ENCODE measurements around the gene GRHPR.

GRHPR gene

GRCh38 chr9:37422289-37423104, at the start of gene GRHPR:
GRHPR (plus strand) TSS chr9:37422696; CDS start chr9:37422751, 55 bp downstream.
- peaks cover 22% of the 10 kb centered on the region for H3K4me1 Mint-ChIP-seq (ENCODE audit: low read depth)
- no peaks in the 10 kb centered on the region for H3K9me3 Mint-ChIP-seq

GRCh38 chr9:37372839-37373238, 49.7 kb upstream of the GRHPR start:
- Mint-ChIP-seq H3K27ac (peak overlapping the region; percentile 69), H3K4me3 (no peak overlapping the region), H3K4me1 (ENCODE audit: low read depth) (peaks cover 47% of the 10 kb centered on the region)

More at GRCh38 chr9:37422289-37423104, at the start of gene GRHPR:
- H3K4me3 Mint-ChIP-seq: peak within 1 kb of the TSS; percentile 95
- peaks cover 13% of the 10 kb centered on the region for H3K36me3 Mint-ChIP-seq (ENCODE audit: low read depth)
- no peaks in the 10 kb centered on the region for H3K27me3 Mint-ChIP-seq
- peak within 1 kb of the TSS; percentile 95 for H3K27ac Mint-ChIP-seq

GRCh38 chr9:37373621-37374020, 48.9 kb upstream of the GRHPR start:
- peaks cover 55% of the 10 kb centered on the region for H3K4me1 Mint-ChIP-seq (ENCODE audit: low read depth)
- H3K4me3 Mint-ChIP-seq: no peak overlapping the region
- H3K27ac Mint-ChIP-seq: peak overlapping the region; percentile 69
- H3K9me3 Mint-ChIP-seq: no peaks in the 10 kb centered on the region
- peaks cover 7% of the 10 kb centered on the region for H3K27me3 Mint-ChIP-seq
- H3K36me3 Mint-ChIP-seq (ENCODE audit: low read depth): no peaks in the 10 kb centered on the region

More at GRCh38 chr9:37372839-37373238, 49.7 kb upstream of the GRHPR start:
- H3K27me3 Mint-ChIP-seq: peaks cover 5% of the 10 kb centered on the region
- H3K36me3 Mint-ChIP-seq (ENCODE audit: low read depth): no peaks in the 10 kb centered on the region
- no peaks in the 10 kb centered on the region for H3K9me3 Mint-ChIP-seq

GRCh38 chr9:37374892-37375291, 47.6 kb upstream of the GRHPR start:
- Mint-ChIP-seq H3K4me1 (ENCODE audit: low read depth) (peaks cover 47% of the 10 kb centered on the region), H3K9me3 (no peaks in the 10 kb centered on the region), H3K27ac (peak overlapping the region; percentile 78), H3K36me3 (ENCODE audit: low read depth) (no peaks in the 10 kb centered on the region), H3K27me3 (peaks cover 7% of the 10 kb centered on the region), H3K4me3 (peak overlapping the region; percentile 27)

GRCh38 chr9:37377688-37378612, 44.5 kb upstream of the GRHPR start:
- H3K36me3 Mint-ChIP-seq (ENCODE audit: low read depth): no peaks in the 10 kb centered on the region
- no peaks in the 10 kb centered on the region for H3K9me3 Mint-ChIP-seq
- peaks cover 37% of the 10 kb centered on the region for H3K4me1 Mint-ChIP-seq (ENCODE audit: low read depth)
- H3K27me3 Mint-ChIP-seq: peaks cover 7% of the 10 kb centered on the region
- H3K27ac Mint-ChIP-seq: peak overlapping the region; percentile 90
- no peak overlapping the region for H3K4me3 Mint-ChIP-seq

GRCh38 chr9:37378613-37379004, 43.9 kb upstream of the GRHPR start:
- no peaks in the 10 kb centered on the region for H3K9me3 Mint-ChIP-seq
- H3K27ac Mint-ChIP-seq: peak overlapping the region; percentile 67
- H3K27me3 Mint-ChIP-seq: peaks cover 4% of the 10 kb centered on the region
- H3K36me3 Mint-ChIP-seq (ENCODE audit: low read depth): no peaks in the 10 kb centered on the region
- peaks cover 33% of the 10 kb centered on the region for H3K4me1 Mint-ChIP-seq (ENCODE audit: low read depth)
- H3K4me3 Mint-ChIP-seq: no peak overlapping the region

DNA sequence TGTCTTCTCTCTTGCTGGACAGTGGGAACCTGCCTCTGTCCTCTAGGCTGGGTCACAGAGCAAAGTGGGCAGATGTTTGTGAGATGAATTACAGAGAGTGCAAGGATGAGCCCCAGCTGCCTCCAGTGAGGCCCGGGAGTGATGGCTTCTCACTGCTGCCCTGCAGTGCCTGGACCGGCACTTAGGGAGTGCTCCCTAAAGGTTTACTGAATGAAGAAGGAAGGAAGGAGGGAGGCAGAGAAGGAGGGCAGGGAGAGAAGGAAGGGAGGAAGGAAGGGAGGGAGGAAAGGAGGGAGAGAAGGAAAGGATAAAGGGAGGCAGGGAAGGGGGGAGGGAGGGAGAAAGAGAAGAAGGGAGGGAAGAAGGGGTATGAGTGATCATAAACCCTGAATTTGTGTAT, 42.7 kb upstream of the GRHPR start:
- Mint-ChIP-seq H3K4me3 (no peak overlapping the region), H3K9me3 (no peaks in the 10 kb centered on the region), H3K4me1 (ENCODE audit: low read depth) (peaks cover 33% of the 10 kb centered on the region), H3K27ac (peak overlapping the region; percentile 67), H3K27me3 (peaks cover 4% of the 10 kb centered on the region), H3K36me3 (ENCODE audit: low read depth) (no peaks in the 10 kb centered on the region)

DNA sequence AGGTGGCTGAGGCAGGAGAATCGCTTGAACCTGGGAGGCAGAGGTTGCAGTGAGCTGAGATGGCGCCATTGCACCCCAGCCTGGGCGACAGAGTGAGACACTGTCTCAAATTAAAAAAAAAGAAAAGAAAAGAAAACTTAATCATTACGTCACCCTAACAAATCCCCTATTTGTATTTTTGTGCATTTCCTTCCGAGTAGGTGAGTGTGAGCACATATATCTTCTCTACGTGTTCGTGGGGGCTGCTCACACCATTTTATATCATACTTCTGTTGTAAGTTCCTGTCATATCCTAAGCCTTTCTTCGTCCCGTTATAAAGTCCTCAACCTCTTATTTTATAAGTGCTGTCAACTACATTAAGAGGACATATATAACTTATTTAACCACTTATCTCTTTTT, 41.9 kb upstream of the GRHPR start:
- peaks cover 33% of the 10 kb centered on the region for H3K4me1 Mint-ChIP-seq (ENCODE audit: low read depth)
- no peak overlapping the region for H3K4me3 Mint-ChIP-seq
- no peaks in the 10 kb centered on the region for H3K36me3 Mint-ChIP-seq (ENCODE audit: low read depth)
- H3K27ac Mint-ChIP-seq: no peak overlapping the region
- H3K9me3 Mint-ChIP-seq: no peaks in the 10 kb centered on the region
- H3K27me3 Mint-ChIP-seq: peaks cover 4% of the 10 kb centered on the region

DNA sequence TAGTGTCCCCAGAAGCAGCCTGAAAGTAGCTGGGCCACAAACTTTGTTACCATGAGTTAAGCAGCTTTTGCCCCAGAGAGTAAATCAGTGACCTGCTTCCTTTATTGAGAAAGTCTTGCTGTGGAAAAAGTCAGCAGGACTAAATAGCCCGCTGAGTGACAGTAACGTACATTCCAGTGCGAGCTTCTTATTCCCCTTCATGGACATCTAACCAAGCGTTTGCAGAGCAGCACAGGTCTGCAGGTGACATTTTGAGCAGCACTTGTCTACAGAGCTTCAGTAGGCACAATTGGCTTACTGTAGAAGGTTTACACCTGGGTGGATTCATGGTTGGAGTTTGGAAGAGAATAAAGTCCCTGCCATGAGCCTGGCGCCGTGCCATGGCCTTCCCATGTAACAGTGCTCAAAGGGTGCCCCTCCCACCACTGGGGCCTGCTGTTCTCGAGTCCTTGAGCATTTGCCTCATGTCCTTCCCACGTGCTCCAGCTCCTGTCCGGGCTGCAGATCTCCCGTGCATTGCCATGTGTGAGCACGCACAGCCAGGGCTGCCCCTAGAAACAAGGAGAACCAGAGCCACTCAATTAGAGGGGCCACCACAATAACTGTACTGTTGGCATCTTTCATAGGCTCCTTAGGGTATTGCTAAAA, 41.3 kb upstream of the GRHPR start:
- Mint-ChIP-seq H3K27me3 (peaks cover 4% of the 10 kb centered on the region), H3K36me3 (ENCODE audit: low read depth) (no peaks in the 10 kb centered on the region), H3K27ac (no peak overlapping the region), H3K4me1 (ENCODE audit: low read depth) (peaks cover 29% of the 10 kb centered on the region), H3K9me3 (no peaks in the 10 kb centered on the region), H3K4me3 (no peak overlapping the region)

DNA sequence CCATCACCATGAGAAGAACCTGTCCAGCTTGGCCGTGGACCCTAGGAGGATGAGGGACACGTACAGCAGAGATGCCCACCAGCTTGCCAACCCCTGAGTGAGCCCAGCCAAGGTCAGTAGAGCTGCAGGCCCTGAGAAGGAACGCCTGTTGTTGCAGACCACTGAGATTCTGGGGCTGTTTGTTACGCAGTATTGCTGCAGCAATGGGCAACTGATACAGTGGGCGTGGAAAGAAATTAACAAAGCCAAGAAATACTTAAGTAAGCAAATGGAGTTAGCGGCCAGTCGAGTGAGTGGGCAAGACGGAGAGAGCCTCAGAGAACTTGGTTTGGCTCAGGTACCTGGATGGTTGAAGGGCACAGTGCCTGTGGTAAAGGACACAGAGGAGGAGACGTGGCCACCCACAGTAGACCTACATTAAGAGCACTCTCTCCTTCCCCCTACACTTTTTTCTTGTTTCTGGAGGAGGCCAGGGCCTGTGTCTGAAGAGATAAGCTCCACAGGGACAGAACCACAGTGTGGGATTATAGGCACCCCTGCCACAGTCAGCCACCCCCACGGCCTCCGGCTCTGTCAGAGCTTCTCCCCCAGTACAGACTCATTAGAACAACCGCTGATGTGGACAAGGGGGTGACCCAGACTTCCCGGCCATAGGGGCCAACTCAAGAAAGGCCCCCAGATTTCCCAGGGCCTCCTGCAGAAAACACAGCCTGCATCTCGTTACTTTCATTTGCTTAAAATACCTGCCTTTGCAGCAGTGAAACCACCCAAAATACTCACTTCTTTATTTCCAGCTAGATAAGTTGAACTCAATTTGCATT, 40.1 kb upstream of the GRHPR start:
- peaks cover 26% of the 10 kb centered on the region for H3K4me1 Mint-ChIP-seq (ENCODE audit: low read depth)
- no peaks in the 10 kb centered on the region for H3K36me3 Mint-ChIP-seq (ENCODE audit: low read depth)
- H3K4me3 Mint-ChIP-seq: no peak overlapping the region
- peaks cover 4% of the 10 kb centered on the region for H3K27me3 Mint-ChIP-seq
- no peaks in the 10 kb centered on the region for H3K9me3 Mint-ChIP-seq
- H3K27ac Mint-ChIP-seq: peak overlapping the region; percentile 48

DNA sequence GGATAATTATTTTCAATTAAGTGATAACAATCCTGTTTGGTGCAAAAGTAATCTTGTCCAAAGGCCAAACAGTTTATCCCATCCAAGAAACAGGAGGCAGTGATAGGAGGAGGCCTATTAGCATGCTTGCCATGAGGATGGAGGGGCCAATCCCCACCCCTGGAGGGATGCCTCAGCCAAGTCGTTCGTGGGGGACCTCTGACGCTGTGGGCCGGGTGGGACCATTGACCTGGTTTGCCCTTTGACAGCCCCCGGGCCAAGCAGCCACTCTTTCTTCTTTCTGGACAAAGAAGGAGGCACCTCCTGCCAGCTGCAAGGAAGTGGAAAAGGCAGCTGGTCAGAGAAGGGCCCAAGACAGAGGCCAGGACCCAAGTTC, 39.5 kb upstream of the GRHPR start:
- Mint-ChIP-seq H3K27ac (peak overlapping the region; percentile 36), H3K4me3 (no peak overlapping the region), H3K36me3 (ENCODE audit: low read depth) (no peaks in the 10 kb centered on the region), H3K4me1 (ENCODE audit: low read depth) (peaks cover 26% of the 10 kb centered on the region), H3K9me3 (no peaks in the 10 kb centered on the region), H3K27me3 (peaks cover under 1% of the 10 kb centered on the region)

GRCh38 chr9:37383393-37383792, 39.1 kb upstream of the GRHPR start:
- Mint-ChIP-seq H3K4me1 (ENCODE audit: low read depth) (peaks cover 21% of the 10 kb centered on the region), H3K9me3 (no peaks in the 10 kb centered on the region), H3K36me3 (ENCODE audit: low read depth) (no peaks in the 10 kb centered on the region), H3K27ac (no peak overlapping the region), H3K27me3 (no peaks in the 10 kb centered on the region), H3K4me3 (no peak overlapping the region)

GRCh38 chr9:37383876-37384746, 38.4 kb upstream of the GRHPR start:
- no peak overlapping the region for H3K4me3 Mint-ChIP-seq
- no peaks in the 10 kb centered on the region for H3K27me3 Mint-ChIP-seq
- H3K9me3 Mint-ChIP-seq: no peaks in the 10 kb centered on the region
- H3K4me1 Mint-ChIP-seq (ENCODE audit: low read depth): peaks cover 20% of the 10 kb centered on the region
- H3K36me3 Mint-ChIP-seq (ENCODE audit: low read depth): no peaks in the 10 kb centered on the region
- peak overlapping the region; percentile 38 for H3K27ac Mint-ChIP-seq
